Liver (tissue), 9 donors: ENCODE data around the gene KCNK7. TPM values are rescaled to one million over a fixed set of nuclear protein-coding genes. Genes with fewer than 3 reads are reported as not detected.

Source experiments
- DNase-seq: peaks from one replicate; pipeline ENCODE4 v3.0.0-alpha.2; 2017; ENCODE audit warnings: low spot score
- H3K27ac ChIP-seq, 2 donors: one replicate each; pipeline ENCODE4 v1.7.0; 2013; ENCODE audit warnings: inconsistent platforms in 2 of 2, low read length in 2 of 2, control low read depth in 1 of 2, low read depth in 1 of 2, mild to moderate bottlenecking in 1 of 2
- H3K27me3 ChIP-seq, 4 donors: one replicate each; pipeline versions ENCODE4 v1.6.1 to v1.7.0; 2013; ENCODE audit warnings: low read length in 3 of 4, inconsistent platforms in 1 of 4, mild to moderate bottlenecking in 1 of 4, moderate library complexity in 1 of 4; ENCODE audit not compliant: control insufficient read depth in 4 of 4, insufficient read depth in 4 of 4
- H3K36me3 ChIP-seq, 4 donors: one replicate each; pipeline versions ENCODE4 v1.6.1 to v1.7.0; 2013; ENCODE audit warnings: low read length in 3 of 4, mild to moderate bottlenecking in 3 of 4, low read depth in 1 of 4, moderate library complexity in 1 of 4; ENCODE audit not compliant: control insufficient read depth in 4 of 4, insufficient read depth in 3 of 4
- H3K4me1 ChIP-seq, 4 donors: one replicate each; pipeline versions ENCODE4 v1.6.1 to v1.7.0; 2013; ENCODE audit warnings: low read length in 3 of 4, mild to moderate bottlenecking in 3 of 4, moderate library complexity in 1 of 4; ENCODE audit not compliant: control insufficient read depth in 4 of 4, insufficient read depth in 4 of 4
- H3K4me3 ChIP-seq, 3 donors: one replicate each; pipeline versions ENCODE4 v1.6.1 to v1.7.0; 2013; ENCODE audit warnings: low read length in 3 of 3, control low read depth in 1 of 3, low read depth in 1 of 3, mild to moderate bottlenecking in 1 of 3
- H3K9ac ChIP-seq, 2 donors: one replicate each; pipeline ENCODE4 v1.7.0; 2013; ENCODE audit warnings: low read length in 2 of 2, mild to moderate bottlenecking in 2 of 2, moderate library complexity in 2 of 2, control low read depth in 1 of 2, low read depth in 1 of 2
- H3K9me3 ChIP-seq, 4 donors: one replicate each; pipeline versions ENCODE4 v1.6.1 to v1.7.0; 2013; ENCODE audit warnings: low read length in 3 of 4; ENCODE audit not compliant: control insufficient read depth in 4 of 4
- ATF3 ChIP-seq: IDR thresholded peaks from 2 replicates; pipeline ENCODE4 v1.6.1; 2016; ENCODE audit warnings: antibody characterized with exemption
- CTCF ChIP-seq: fragments of 150-350 bp; IDR thresholded peaks from 2 replicates; pipeline ENCODE4 v1.5.1; 2017; ENCODE audit warnings: improper control_type of control experiment, low read depth, low read length; ENCODE audit not compliant: missing input control
- FOXA1 ChIP-seq: IDR thresholded peaks from 2 replicates; pipeline ENCODE4 v1.6.1; 2016; ENCODE audit warnings: antibody characterized with exemption
- GABPA ChIP-seq, 2 donors: IDR thresholded peaks in 1 of 2; conservative IDR thresholded peaks in 1 of 2; 2 replicates each; pipeline ENCODE4 v1.6.1; 2016; ENCODE audit warnings: antibody characterized with exemption in 2 of 2, mild to moderate bottlenecking in 1 of 2, moderate library complexity in 1 of 2
- HNF4A ChIP-seq, 2 donors: conservative IDR thresholded peaks; 2 replicates each; pipeline ENCODE4 v1.6.1; 2016; ENCODE audit warnings: antibody characterized with exemption in 2 of 2, mild to moderate bottlenecking in 2 of 2
- HNF4G ChIP-seq: IDR thresholded peaks from 2 replicates; pipeline ENCODE4 v1.6.1; 2016; ENCODE audit warnings: antibody characterized with exemption
- NR2F2 ChIP-seq: IDR thresholded peaks from 2 replicates; pipeline ENCODE4 v1.6.1; 2016; ENCODE audit warnings: antibody characterized with exemption
- RAD21 ChIP-seq, 2 donors: IDR thresholded peaks; 2 replicates each; pipeline ENCODE4 v1.6.1; 2016; ENCODE audit warnings: antibody characterized with exemption in 2 of 2, mild to moderate bottlenecking in 2 of 2
- RXRA ChIP-seq, 2 donors: IDR thresholded peaks; 2 replicates each; pipeline ENCODE4 v1.6.1; 2017 to 2018; ENCODE audit warnings: antibody characterized with exemption in 2 of 2, mild to moderate bottlenecking in 1 of 2
- TAF1 ChIP-seq: conservative IDR thresholded peaks from 2 replicates; pipeline ENCODE4 v1.6.1; 2016; ENCODE audit warnings: antibody characterized with exemption, mild to moderate bottlenecking
- YY1 ChIP-seq: IDR thresholded peaks from 2 replicates; pipeline ENCODE4 v1.6.1; 2016; ENCODE audit warnings: antibody characterized with exemption, mild to moderate bottlenecking
- ZBTB33 ChIP-seq: IDR thresholded peaks from 2 replicates; pipeline ENCODE4 v1.6.1; 2016; ENCODE audit warnings: antibody characterized with exemption
- WGBS: extraction: QIAGEN DNeasy Blood & Tissue Kit; methylation state at CpG from one replicate; pipeline ENCODE4 v1.1.7; 2013; 5-methylcytosine and 5-hydroxymethylcytosine counted together
- polyA plus RNA-seq, 2 donors: library from polyadenylated mRNA; stranded (reverse) in 1 of 2; unstranded in 1 of 2; fragments of 200-250 nt in 1 of 2; fragments of >200 nt in 1 of 2; fragmentation: Nextera tagmentation in 1 of 2; extraction: Ambion mirVana in 1 of 2; gene quantifications; one replicate each; pipeline versions ENCODE4 v1.2.1 to v1.2.3, GENCODE V29; 2013 to 2015
- total RNA-seq, 2 donors: library from RNA; depleted of rRNA; stranded (reverse); fragments of >200 nt; gene quantifications; one replicate each; pipeline ENCODE4 v1.2.3, GENCODE V29; 2014
- TF ChIP-seq, protein P1 (sequence below): IDR thresholded peaks from 2 replicates; pipeline ENCODE4 v1.6.1; 2016; ENCODE audit warnings: antibody characterized with exemption
- TF ChIP-seq, protein P2 (sequence below): IDR thresholded peaks from 2 replicates; pipeline ENCODE4 v1.6.1; 2016; ENCODE audit warnings: antibody characterized with exemption, mild to moderate bottlenecking
- donor health status: healthy.
- donor health status: healthy.
- donor health status: healthy.
- donor health status: healthy.
- donor health status: healthy.

Gene KCNK7
- total and polyA plus RNA-seq, 4 donors, result 0.14 to 0.32 (median 0.24) TPM

DNA sequence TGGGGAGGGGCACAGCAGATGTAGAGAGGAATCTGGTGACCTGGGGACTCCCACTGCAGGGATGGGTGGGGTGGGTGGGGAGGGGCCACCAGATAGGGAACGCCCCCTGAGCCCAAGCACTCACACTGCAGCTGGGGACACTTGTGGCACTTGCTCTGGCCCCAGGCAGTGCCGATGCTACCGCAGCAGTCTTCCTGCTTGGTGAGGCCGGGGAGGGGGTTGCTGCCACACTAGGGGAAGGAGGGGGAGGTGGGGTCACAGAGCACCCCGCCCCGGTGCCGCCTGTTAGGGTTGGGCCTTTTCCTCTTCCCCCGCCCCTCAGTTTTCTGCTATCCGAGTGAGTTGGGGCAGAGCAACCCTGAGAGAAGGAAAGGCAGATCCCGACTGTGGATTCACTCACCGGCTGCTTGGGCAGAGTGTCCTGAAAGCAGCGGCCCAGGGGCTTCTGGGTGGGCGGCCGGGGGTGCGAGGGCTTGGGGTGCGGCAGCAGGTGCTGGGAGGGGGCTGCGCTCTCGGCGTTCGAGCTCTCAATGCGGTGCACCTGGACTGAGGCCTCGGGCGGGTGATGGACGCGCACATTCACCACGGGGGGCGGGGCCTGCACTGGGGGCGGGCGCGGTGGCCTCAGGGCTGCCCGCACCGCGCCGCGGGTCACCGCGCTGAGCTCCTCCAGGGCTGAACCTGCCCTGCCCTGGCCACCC, 42.1 kb downstream of the KCNK7 start:
- H3K9me3 ChIP-seq, result no peaks in the 10 kb centered on the region
- H3K4me1 ChIP-seq, result peaks cover 9 to 39% (median 18%) of the 10 kb centered on the region in 4 donors
- WGBS, result 73% methylated on average over 37 of the region's 37 CpGs
- no peak for TF ChIP-seq HNF4G
- no peak for TF ChIP-seq TAF1
- TF ChIP-seq, protein P1, sequence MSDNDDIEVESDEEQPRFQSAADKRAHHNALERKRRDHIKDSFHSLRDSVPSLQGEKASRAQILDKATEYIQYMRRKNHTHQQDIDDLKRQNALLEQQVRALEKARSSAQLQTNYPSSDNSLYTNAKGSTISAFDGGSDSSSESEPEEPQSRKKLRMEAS, result no peak
- TF ChIP-seq ATF3, result no peak
- no peak for TF ChIP-seq NR2F2
- TF ChIP-seq CTCF, result no peak
- TF ChIP-seq YY1, result no peak
- no peak for TF ChIP-seq HNF4A (conservative IDR thresholded peaks at IDR 0.05)
- no peak for TF ChIP-seq GABPA (IDR thresholded peaks at IDR 0.05 in 1 of 2, conservative IDR thresholded peaks at IDR 0.05 in 1 of 2)
- TF ChIP-seq, protein P2, sequence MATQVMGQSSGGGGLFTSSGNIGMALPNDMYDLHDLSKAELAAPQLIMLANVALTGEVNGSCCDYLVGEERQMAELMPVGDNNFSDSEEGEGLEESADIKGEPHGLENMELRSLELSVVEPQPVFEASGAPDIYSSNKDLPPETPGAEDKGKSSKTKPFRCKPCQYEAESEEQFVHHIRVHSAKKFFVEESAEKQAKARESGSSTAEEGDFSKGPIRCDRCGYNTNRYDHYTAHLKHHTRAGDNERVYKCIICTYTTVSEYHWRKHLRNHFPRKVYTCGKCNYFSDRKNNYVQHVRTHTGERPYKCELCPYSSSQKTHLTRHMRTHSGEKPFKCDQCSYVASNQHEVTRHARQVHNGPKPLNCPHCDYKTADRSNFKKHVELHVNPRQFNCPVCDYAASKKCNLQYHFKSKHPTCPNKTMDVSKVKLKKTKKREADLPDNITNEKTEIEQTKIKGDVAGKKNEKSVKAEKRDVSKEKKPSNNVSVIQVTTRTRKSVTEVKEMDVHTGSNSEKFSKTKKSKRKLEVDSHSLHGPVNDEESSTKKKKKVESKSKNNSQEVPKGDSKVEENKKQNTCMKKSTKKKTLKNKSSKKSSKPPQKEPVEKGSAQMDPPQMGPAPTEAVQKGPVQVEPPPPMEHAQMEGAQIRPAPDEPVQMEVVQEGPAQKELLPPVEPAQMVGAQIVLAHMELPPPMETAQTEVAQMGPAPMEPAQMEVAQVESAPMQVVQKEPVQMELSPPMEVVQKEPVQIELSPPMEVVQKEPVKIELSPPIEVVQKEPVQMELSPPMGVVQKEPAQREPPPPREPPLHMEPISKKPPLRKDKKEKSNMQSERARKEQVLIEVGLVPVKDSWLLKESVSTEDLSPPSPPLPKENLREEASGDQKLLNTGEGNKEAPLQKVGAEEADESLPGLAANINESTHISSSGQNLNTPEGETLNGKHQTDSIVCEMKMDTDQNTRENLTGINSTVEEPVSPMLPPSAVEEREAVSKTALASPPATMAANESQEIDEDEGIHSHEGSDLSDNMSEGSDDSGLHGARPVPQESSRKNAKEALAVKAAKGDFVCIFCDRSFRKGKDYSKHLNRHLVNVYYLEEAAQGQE, result no peak
- no peak for TF ChIP-seq RXRA (IDR thresholded peaks at IDR 0.05)
- TF ChIP-seq FOXA1, result no peak
- TF ChIP-seq ZBTB33, result no peak
- no peak for TF ChIP-seq RAD21 (IDR thresholded peaks at IDR 0.05)
- H3K36me3 ChIP-seq, result peaks cover 0 to 4% (median 0%) of the 10 kb centered on the region in 4 donors
- no peak overlapping the region for H3K27ac ChIP-seq
- no peaks in the 10 kb centered on the region for H3K27me3 ChIP-seq
- DNase-seq, result peak; percentile 64
- no peak overlapping the region for H3K9ac ChIP-seq
- H3K4me3 ChIP-seq, result no peak overlapping the region
